ENCODE data around the gene KRTAP9-2. TPM values are rescaled to one million over a fixed set of nuclear protein-coding genes. Genes with fewer than 3 reads are reported as not detected.
A peak's percentile ranks its signal among the peaks of the same experiment; 100 is the strongest.
"Not testable (repeated sequence)": the region's sequence is repeated elsewhere in the genome, so short reads cannot be mapped to it uniquely, and the experiment has no call there.

The KRTAP9-2 gene
- not detected in 2 replicates for total RNA-seq (2014; rRNA removed; shearing (Covaris generic))

- DNase-seq (ENCODE audit: low spot score), result not testable (repeated sequence)
These were observed at the start of gene KRTAP9-2 for GRCh38 chr17:41226598-41227095. Gene KRTAP9-2 (plus strand): TSS chr17:41226648. CDS start chr17:41226655, 7 bp downstream.

DNA sequence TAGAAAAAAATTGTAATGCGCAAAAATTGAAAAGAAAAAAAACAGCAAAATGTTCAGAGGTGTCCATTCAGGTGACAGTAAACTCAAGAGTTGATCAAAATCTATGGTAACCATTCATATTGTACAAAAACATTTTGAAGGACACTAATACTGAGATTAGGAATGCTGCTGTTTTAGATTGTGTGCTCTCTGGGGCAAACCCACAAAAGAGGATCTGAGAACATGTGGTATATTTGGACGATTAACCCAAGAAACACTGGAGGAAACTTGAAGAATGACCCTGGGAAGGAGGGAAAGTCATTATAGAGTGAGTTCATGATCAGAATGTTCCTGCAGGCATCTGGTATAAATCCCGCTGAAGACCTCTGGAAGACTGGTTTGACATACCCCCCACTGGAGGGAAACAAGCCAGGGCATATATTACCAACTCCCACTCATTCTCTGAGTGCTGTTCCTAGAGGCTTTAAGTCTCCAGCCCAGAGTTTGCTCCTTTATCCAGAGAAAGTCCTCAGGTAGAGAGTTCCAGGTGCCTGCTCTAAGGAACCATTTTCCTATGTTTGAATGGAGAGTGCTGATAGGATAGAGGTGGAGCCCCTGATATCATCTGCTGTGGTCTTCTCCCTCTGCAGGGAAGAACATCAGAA lies 49.6 kb upstream of the KRTAP9-2 start:
- no peak for DNase-seq (ENCODE audit: low spot score)

- no peak for DNase-seq (ENCODE audit: low spot score)
These were observed 48.6 kb upstream of the KRTAP9-2 start, which contains the start of gene KRTAP4-2 for GRCh38 chr17:41177727-41178271. Gene KRTAP4-2 (minus strand): TSS chr17:41178221. CDS start chr17:41178164, 57 bp downstream.

DNA sequence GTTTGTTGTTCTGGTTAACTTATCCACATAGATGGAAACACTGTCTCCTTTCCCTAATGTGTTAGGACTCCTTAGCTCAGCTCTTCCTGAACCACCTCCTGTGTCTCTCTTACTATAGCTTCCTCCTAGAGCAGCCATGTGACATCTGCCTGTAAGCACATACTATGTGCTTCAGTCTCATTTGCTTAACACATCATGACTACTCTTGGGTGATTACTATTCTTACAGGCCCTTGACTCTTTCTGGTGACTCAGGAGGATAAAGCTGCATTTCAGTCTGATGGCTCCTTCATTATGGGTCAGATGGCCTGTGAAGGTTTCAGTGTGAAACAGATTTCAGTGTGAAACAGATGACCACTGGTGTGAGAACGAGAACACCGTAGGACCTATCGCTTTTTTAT lies 48.1 kb upstream of the KRTAP9-2 start:
- DNase-seq (ENCODE audit: low spot score), result peak; percentile 10

DNA sequence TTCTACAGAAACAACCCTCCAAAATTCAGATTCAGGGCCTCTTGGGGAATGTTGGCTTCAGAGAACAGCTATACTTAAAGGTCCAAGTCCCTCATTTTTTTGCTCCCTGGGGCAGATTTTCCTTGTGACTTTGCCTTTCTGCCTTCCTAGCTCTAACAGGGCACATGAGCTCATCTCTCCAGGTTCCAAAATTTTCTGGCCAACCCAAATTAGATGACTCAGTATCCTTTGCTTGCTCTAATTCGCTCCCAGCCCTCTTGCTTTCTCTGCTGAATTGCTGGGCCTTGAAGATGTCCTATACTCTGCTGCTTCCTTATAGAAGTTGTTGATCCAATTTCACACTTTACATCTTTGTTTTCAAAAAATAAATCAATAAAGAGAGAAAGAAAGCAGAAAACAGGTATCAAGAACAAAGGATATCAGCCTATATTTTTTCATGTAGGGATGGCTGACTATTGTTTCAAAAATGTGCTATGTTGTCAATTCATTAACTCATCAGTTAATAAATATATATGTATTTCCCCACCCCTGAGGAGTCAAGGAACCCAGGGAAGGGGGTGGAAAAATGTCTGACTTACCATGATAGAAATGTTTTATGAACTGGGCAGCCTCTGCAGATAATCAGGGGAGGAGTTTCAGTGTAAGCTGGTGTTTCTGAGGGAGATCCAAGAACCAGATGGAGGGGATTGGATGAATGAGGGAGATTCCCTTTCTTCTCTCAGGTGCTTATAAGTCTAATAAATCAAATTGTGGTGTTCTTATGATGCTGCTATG lies 47.4 kb upstream of the KRTAP9-2 start:
- no peak for DNase-seq (ENCODE audit: low spot score)

- DNase-seq (ENCODE audit: low spot score), result no peak
These were observed 41.9 kb upstream of the KRTAP9-2 start, which contains the start of gene KRTAP4-1 for GRCh38 chr17:41184480-41184961. Gene KRTAP4-1 (minus strand): TSS chr17:41184911. CDS start chr17:41184854, 57 bp downstream.

DNA sequence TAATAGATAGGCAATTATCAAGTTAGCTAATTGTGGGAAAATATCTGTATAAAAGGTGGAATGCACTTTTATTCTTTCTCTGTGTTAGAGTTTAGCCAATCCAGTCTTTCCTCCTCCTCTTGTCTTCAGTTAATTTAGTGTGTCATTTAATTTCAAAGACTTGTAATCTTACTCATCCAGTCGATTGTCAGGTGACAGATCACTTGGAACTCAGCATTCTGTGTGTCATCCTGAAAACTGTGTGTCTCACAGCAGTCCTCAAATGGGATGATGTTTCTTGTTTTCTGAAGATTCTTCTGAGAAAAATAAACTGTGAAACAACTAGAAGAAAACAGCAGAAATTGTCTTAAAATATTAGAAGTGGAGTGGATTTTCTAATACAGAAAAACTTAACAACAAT lies 41.4 kb upstream of the KRTAP9-2 start:
- no peak for DNase-seq (ENCODE audit: low spot score)

GRCh38 chr17:41186872-41187271 lies 39.6 kb upstream of the KRTAP9-2 start:
- no peak for DNase-seq (ENCODE audit: low spot score)

GRCh38 chr17:41189837-41190318 lies 36.6 kb upstream of the KRTAP9-2 start, which contains the start of gene KRTAP9-1:
Gene KRTAP9-1 (plus strand): TSS chr17:41189887. CDS start chr17:41189887, 0 bp downstream.
- DNase-seq (ENCODE audit: low spot score), result not testable (repeated sequence)

- no peak for DNase-seq (ENCODE audit: low spot score)
These were observed 36.1 kb upstream of the KRTAP9-2 start for GRCh38 chr17:41190328-41190727.

- no peak for DNase-seq (ENCODE audit: low spot score)
These were observed 30.4 kb upstream of the KRTAP9-2 start for GRCh38 chr17:41196068-41196467.

DNA sequence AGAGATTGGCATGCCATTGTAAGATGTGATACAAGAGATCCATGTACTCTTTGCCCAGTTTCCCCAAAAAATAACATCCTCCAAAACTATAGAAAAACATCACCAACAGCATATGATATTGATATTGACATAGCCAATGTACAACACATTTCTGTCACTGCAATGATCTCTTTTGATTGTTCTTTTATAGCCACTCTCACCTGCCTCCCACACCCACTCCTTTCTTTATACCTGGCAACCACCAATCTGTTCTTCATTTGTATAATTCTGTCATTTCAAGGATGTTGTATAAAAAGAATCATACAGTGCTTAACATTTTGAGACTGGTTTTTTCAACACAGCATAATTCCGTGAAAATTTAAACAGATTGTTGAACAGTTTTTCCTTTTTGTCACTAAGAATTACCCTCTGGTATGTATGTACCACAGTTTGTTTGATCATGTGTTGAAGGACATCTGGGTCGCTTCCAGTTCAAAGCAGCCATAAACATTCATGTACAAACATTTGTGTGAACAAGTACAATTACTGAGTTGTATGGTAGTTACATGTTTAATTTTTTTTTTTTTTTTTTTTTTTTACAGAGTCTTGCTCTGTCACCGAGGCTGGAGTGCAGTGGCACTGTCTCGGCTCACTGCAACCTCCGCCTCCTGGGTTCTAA lies 26.9 kb upstream of the KRTAP9-2 start:
- DNase-seq (ENCODE audit: low spot score), result no peak

DNA sequence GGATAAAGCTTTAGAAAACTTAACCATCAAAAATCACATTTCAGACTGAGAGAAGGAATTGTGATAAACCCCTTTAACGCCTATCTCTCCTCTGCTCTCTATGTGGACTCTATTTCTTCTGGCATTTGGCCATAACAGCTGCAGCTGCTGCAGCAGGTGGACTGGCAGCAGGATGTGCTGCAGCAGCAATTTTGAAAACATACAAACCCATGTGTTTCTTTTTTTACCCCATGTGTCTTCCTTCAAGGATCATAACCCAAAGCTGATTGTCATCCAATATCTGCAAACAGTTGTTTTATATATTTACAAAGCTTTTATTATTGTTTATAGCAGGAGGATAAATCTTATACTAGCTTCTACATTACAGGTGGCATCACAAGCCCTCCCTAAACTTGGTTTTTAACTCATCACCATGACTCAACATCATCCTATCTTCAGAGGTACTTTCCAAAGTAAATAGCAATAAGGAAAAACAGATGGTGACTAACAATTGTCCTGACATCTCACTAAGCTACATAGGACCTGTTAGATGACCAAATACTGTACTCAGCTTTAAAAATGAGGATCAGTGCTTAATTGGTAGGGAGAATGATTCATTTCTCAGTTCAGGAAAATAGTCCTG lies 14.5 kb upstream of the KRTAP9-2 start:
- DNase-seq (ENCODE audit: low spot score), result peak; percentile 86

GRCh38 chr17:41212524-41213169 lies 13.8 kb upstream of the KRTAP9-2 start:
- DNase-seq (ENCODE audit: low spot score), result peak; percentile 52

DNA sequence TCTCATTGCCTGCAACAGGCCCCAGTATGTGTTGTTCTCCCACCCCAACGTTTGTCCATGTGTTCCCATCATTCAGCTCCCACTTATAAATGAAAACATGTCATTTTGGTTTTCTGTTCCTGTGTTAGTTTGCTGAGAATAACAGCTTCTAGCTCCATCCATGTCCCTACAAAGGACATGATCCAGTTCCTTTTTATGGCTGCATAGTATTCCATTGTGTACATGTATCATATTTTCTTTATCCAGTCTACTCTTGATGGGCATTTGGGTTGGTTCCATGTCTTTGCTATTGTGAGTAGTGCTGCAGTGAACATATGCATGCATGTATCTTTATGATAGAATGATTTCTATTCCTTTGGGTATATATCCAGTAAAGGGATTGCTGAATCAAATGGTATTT lies 10.8 kb upstream of the KRTAP9-2 start:
- DNase-seq (ENCODE audit: low spot score), result no peak

GRCh38 chr17:41223821-41224220 lies 2.6 kb upstream of the KRTAP9-2 start:
- no peak for DNase-seq (ENCODE audit: low spot score)

DNA sequence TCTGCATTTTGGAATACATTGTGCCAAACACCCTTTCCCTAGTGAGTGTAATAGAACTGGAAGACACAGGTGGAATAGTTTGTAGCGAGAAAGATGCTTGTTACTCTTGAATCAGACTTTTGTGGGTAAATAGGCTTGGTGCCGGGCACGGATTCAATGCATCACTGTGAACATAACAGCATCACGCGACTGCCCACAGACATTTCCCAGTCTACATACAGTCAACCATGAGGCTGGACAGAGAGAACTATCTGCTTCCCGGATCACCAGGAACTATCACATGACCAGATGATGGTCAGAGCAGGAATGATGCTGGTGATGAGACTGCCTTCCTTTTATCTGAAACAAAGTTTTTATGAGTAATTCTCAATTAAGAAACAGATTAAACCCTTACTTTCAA lies 397 bp upstream of the KRTAP9-2 start:
- no peak for DNase-seq (ENCODE audit: low spot score)

DNA sequence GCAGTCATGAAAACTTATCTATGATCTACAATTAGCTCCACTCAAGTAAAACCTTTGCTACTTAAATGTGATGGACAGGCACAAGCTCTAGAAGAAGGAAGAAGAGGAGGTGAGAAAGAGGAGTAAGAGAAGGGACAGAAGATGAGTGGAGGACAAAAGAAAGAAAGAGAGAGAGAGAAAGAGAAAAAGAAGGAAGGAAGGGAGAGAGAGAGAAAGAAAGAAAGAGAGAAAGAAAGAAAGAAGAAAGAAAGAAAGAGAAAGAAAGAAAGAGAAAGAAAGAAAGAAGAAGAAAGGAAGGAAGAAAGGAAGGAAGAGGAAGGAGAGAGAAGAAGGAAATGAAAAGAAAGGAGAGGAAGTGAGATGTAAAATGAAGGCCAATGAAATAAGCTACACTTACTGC lies 3.6 kb downstream of the KRTAP9-2 start:
- no peak for DNase-seq (ENCODE audit: low spot score)

GRCh38 chr17:41231731-41232130 lies 5.3 kb downstream of the KRTAP9-2 start:
- no peak for DNase-seq (ENCODE audit: low spot score)

GRCh38 chr17:41232399-41233105 lies 6.1 kb downstream of the KRTAP9-2 start, which contains the start of gene KRTAP9-3:
Gene KRTAP9-3 (plus strand): TSS chr17:41232449. CDS start chr17:41232502, 53 bp downstream.
- DNase-seq (ENCODE audit: low spot score), result not testable (repeated sequence)

Measured in A172 (cell line).